ENCODE results near the gene FGF22. TPM values are rescaled to one million over a fixed set of nuclear protein-coding genes. Genes with fewer than 3 reads are reported as not detected.

The FGF22 gene
- total RNA-seq, result under 1 TPM in 3 of 4 donors, not detected in 1; 0.15 to 0.34 (median 0.17) TPM
- polyA plus RNA-seq, result 0.23 TPM
- long read RNA-seq, donor 1, result 0 reads
- long read RNA-seq, donor 2, result 0 reads
- long read RNA-seq, donor 3, result 0 reads
- long read RNA-seq, donor 4, result 0 reads

- ATAC-seq (peak; percentile 91 to 92), DNase-seq (peak; percentile 93 to 98 (median 98))
- 6% methylated on average over 109 of the region's 109 CpGs for WGBS
- H3K27ac ChIP-seq (ENCODE audit: low read length), result no peak within 1 kb of the TSS
- H3K9me3 ChIP-seq (ENCODE audit: control insufficient read depth, low read length), result no peaks in the 10 kb centered on the region
- peak within 1 kb of the TSS; percentile 28 for H3K4me3 ChIP-seq (ENCODE audit: low read length)
- peaks cover 3% of the 10 kb centered on the region for H3K4me1 ChIP-seq (ENCODE audit: control insufficient read depth, insufficient read depth, low read length)
- no peaks in the 10 kb centered on the region for H3K27me3 ChIP-seq (ENCODE audit: control insufficient read depth, insufficient read depth)
- intact Hi-C loops (cut with DNase I), result no loop called here
Observed at GRCh38 chr19:639253-640160, at the start of gene FGF22. TSS of gene FGF22 (plus strand) at chr19:639879. CDS start at chr19:639926, 47 bp downstream.

DNA sequence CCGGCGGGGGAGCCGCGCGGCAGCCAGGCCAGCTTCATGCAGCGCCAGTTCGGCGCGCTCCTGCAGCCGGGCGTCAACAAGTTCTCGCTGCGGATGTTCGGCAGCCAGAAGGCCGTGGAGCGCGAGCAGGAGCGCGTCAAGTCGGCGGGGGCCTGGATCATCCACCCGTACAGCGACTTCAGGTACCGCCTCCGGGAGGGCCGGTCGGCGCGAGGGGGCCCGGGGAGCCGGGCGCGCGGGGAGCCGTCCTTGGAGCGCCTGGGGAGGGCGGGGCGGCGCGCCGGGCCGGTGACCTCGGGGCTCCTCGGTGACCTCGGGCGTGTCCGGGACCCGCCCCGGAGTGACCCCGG is 49.3 kb upstream of the FGF22 start:
- H3K9me3 ChIP-seq (ENCODE audit: control insufficient read depth, low read length), result no peaks in the 10 kb centered on the region
- intact Hi-C loops (cut with DNase I), result no loop called here
- no peaks in the 10 kb centered on the region for H3K4me1 ChIP-seq (ENCODE audit: control insufficient read depth, insufficient read depth, low read length)
- no peak overlapping the region for H3K27ac ChIP-seq (ENCODE audit: low read length)
- DNase-seq (peak in 1 of 3 donors; percentile 65), ATAC-seq (no peak)
- peak overlapping the region; percentile 37 for H3K4me3 ChIP-seq (ENCODE audit: low read length)
- no peaks in the 10 kb centered on the region for H3K27me3 ChIP-seq (ENCODE audit: control insufficient read depth, insufficient read depth)
- 2% methylated on average over 50 of the region's 50 CpGs for WGBS

DNA sequence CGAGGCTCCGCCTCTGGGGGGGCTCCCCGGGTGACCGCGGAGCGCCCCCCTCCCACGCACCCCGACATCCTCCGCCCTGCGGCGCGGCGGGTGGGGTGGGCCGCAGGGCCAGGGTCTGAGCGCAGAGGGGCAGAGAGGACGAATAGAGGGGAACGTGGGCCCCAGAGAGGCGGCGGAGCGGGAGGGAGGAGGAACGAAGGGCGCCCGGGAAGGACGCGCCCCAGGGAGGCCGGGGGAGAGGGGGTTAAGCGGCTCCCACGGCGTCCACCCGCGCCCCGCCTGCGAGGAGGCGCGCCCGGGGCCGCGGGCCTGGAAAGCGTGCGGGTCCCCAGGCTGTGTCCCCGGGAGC is 49.0 kb upstream of the FGF22 start:
- intact Hi-C loops (cut with DNase I), result no loop called here
- no peak for DNase-seq
- 7% methylated on average over 41 of the region's 41 CpGs for WGBS
- Histone ChIP-seq H3K9me3 (ENCODE audit: control insufficient read depth, low read length) (no peaks in the 10 kb centered on the region), H3K4me1 (ENCODE audit: control insufficient read depth, insufficient read depth, low read length) (no peaks in the 10 kb centered on the region), H3K27me3 (ENCODE audit: control insufficient read depth, insufficient read depth) (no peaks in the 10 kb centered on the region), H3K4me3 (ENCODE audit: low read length) (peak overlapping the region; percentile 37), H3K27ac (ENCODE audit: low read length) (no peak overlapping the region)
- ATAC-seq, result no peak

DNA sequence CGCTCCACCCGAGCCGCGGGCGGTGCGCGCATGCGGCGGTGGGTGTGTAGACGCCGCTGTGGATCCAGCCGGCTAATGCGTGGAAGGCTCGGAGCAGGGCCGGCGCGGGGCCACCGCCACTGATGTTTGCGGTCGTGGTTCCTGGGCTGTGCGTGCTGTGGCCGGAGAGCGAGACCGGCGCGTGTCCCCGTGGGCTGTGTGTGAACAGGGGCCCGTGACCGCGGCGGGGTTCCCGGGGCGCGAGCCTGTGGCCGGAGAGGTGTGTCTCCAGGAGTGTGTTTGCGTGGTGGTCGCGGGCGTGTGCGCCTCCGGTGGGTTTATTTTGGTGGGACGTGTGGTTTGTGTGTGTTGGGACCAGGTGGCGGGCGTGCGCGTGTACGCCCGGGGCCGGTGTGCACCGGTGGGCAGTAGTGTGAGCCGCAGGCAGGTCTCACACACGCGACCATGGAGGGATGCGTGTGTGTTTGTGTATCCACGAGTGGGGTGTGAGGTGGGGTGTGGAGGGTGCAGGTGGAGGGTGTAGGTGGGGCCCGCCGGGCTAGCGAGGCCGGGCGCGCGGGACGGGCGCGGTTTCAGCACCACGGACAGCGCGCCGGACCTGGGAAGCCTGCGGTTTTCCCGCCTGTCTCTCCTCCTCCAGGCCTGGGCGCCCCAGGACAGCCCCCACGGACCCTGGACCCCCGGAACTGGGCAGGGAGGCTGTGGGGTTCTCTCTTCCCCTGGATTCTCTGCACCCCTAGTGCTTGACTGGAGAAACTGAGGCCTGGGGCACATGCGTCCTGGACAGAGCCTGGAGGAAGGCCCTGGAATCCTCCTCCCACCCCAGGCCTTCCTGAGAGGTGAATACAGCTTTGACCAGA is 48.4 kb upstream of the FGF22 start:
- H3K9me3 ChIP-seq (ENCODE audit: control insufficient read depth, low read length), result no peaks in the 10 kb centered on the region
- intact Hi-C loops (cut with DNase I), result no loop called here
- peak overlapping the region; percentile 37 for H3K4me3 ChIP-seq (ENCODE audit: low read length)
- H3K4me1 ChIP-seq (ENCODE audit: control insufficient read depth, insufficient read depth, low read length), result no peaks in the 10 kb centered on the region
- no peaks in the 10 kb centered on the region for H3K27me3 ChIP-seq (ENCODE audit: control insufficient read depth, insufficient read depth)
- no peak overlapping the region for H3K27ac ChIP-seq (ENCODE audit: low read length)
- ATAC-seq (peak in 1 of 2 donors; percentile 27), DNase-seq (peak in 1 of 3 donors; percentile 76)
- 34% methylated on average over 75 of the region's 75 CpGs for WGBS

DNA sequence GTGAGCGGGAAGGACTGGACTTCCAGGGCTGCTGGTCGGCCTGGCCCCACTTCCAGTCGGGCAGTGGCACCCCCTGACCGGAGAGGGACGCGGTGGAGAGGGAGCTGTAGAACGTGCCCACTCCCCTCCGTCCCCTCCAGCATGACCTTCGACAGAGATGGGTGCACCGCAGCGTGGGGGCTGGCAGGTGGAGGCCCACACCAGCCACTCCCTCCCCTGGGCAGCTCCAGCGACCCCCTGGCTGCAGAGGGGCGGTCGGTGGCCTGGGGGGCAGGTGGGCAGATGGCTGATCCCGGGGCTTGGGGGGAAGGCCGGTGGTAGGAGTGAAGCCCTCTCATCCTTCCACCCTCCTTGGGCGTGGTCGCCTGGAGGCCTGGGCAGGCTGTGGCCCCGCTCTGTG is 47.6 kb upstream of the FGF22 start:
- H3K9me3 ChIP-seq (ENCODE audit: control insufficient read depth, low read length), result no peaks in the 10 kb centered on the region
- intact Hi-C loops (cut with DNase I), result no loop called here
- 79% methylated on average over 19 of the region's 19 CpGs for WGBS
- ATAC-seq, result no peak
- no peak overlapping the region for H3K27ac ChIP-seq (ENCODE audit: low read length)
- H3K4me3 ChIP-seq (ENCODE audit: low read length), result no peak overlapping the region
- peak in 1 of 3 donors; percentile 49 for DNase-seq
- H3K4me1 ChIP-seq (ENCODE audit: control insufficient read depth, insufficient read depth, low read length), result no peaks in the 10 kb centered on the region
- no peaks in the 10 kb centered on the region for H3K27me3 ChIP-seq (ENCODE audit: control insufficient read depth, insufficient read depth)

- H3K27me3 ChIP-seq (ENCODE audit: control insufficient read depth, insufficient read depth), result no peaks in the 10 kb centered on the region
Observed at GRCh38 chr19:593055-593454, 46.6 kb upstream of the FGF22 start.

DNA sequence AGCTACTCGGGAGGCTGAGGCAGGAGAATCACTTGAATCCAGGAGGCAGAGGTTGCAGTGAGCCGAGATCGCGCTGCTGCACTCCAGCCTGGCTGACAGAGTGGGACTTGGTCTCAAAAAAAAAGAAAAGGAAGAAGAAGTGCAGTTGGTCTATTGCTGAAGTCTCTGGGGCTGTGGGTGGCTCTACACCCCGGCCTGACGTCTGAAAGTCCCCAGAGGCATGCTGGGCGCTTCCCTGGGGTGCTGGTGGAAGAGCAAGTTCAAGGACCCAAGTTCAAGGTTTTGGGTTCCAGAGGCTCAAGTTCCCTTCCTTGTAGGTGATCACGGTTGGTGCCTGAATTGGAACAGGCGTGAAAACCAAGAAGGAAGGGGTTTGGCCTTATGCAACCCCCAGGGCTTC is 46.2 kb upstream of the FGF22 start:
- intact Hi-C loops (cut with DNase I), result no loop called here
- Histone ChIP-seq H3K9me3 (ENCODE audit: control insufficient read depth, low read length) (no peaks in the 10 kb centered on the region), H3K4me3 (ENCODE audit: low read length) (no peak overlapping the region), H3K27ac (ENCODE audit: low read length) (no peak overlapping the region), H3K4me1 (ENCODE audit: control insufficient read depth, insufficient read depth, low read length) (no peaks in the 10 kb centered on the region), H3K27me3 (ENCODE audit: control insufficient read depth, insufficient read depth) (no peaks in the 10 kb centered on the region)
- DNase-seq (no peak), ATAC-seq (no peak)
- WGBS, result 66% methylated on average over 9 of the region's 9 CpGs

More at GRCh38 chr19:593055-593454, 46.6 kb upstream of the FGF22 start:
- Histone ChIP-seq H3K4me1 (ENCODE audit: control insufficient read depth, insufficient read depth, low read length) (no peaks in the 10 kb centered on the region), H3K4me3 (ENCODE audit: low read length) (no peak overlapping the region), H3K9me3 (ENCODE audit: control insufficient read depth, low read length) (no peaks in the 10 kb centered on the region), H3K27ac (ENCODE audit: low read length) (no peak overlapping the region)
- intact Hi-C loops (cut with DNase I), result no loop called here
- ATAC-seq (no peak), DNase-seq (peak in 1 of 3 donors; percentile 44)
- 88% methylated on average over 18 of the region's 18 CpGs for WGBS

GRCh38 chr19:594265-594870 is 45.3 kb upstream of the FGF22 start:
- Histone ChIP-seq H3K27ac (ENCODE audit: low read length) (no peak overlapping the region), H3K4me3 (ENCODE audit: low read length) (no peak overlapping the region), H3K9me3 (ENCODE audit: control insufficient read depth, low read length) (no peaks in the 10 kb centered on the region), H3K27me3 (ENCODE audit: control insufficient read depth, insufficient read depth) (no peaks in the 10 kb centered on the region), H3K4me1 (ENCODE audit: control insufficient read depth, insufficient read depth, low read length) (no peaks in the 10 kb centered on the region)
- intact Hi-C loops (cut with DNase I), result no loop called here
- DNase-seq, result no peak
- 72% methylated on average over 24 of the region's 24 CpGs for WGBS
- ATAC-seq, result no peak

- H3K4me3 ChIP-seq (ENCODE audit: low read length), result no peak overlapping the region
- intact Hi-C loops (cut with DNase I), result no loop called here
- DNase-seq (no peak), ATAC-seq (no peak)
- WGBS, result 76% methylated on average over 42 of the region's 42 CpGs
- H3K9me3 ChIP-seq (ENCODE audit: control insufficient read depth, low read length), result no peaks in the 10 kb centered on the region
- no peaks in the 10 kb centered on the region for H3K27me3 ChIP-seq (ENCODE audit: control insufficient read depth, insufficient read depth)
- no peaks in the 10 kb centered on the region for H3K4me1 ChIP-seq (ENCODE audit: control insufficient read depth, insufficient read depth, low read length)
- H3K27ac ChIP-seq (ENCODE audit: low read length), result no peak overlapping the region
Observed at GRCh38 chr19:595326-596262, 44.1 kb upstream of the FGF22 start.

GRCh38 chr19:596263-596655 is 43.4 kb upstream of the FGF22 start:
- 81% methylated on average over 16 of the region's 16 CpGs for WGBS
- Histone ChIP-seq H3K4me1 (ENCODE audit: control insufficient read depth, insufficient read depth, low read length) (no peaks in the 10 kb centered on the region), H3K4me3 (ENCODE audit: low read length) (no peak overlapping the region), H3K27ac (ENCODE audit: low read length) (no peak overlapping the region), H3K9me3 (ENCODE audit: control insufficient read depth, low read length) (no peaks in the 10 kb centered on the region), H3K27me3 (ENCODE audit: control insufficient read depth, insufficient read depth) (no peaks in the 10 kb centered on the region)
- no peak for DNase-seq
- ATAC-seq, result no peak
- intact Hi-C loops (cut with DNase I), result no loop called here
